NCI-H2171 (cell line): ENCODE measurements around the gene CSGALNACT2.
A peak's percentile ranks its signal among the peaks of the same experiment; 100 is the strongest.

ENCODE experiments used
- DNase-seq: peaks from one replicate; lab custom pipeline; 2025; lab: John Stamatoyannopoulos, UW

CSGALNACT2 gene

DNA sequence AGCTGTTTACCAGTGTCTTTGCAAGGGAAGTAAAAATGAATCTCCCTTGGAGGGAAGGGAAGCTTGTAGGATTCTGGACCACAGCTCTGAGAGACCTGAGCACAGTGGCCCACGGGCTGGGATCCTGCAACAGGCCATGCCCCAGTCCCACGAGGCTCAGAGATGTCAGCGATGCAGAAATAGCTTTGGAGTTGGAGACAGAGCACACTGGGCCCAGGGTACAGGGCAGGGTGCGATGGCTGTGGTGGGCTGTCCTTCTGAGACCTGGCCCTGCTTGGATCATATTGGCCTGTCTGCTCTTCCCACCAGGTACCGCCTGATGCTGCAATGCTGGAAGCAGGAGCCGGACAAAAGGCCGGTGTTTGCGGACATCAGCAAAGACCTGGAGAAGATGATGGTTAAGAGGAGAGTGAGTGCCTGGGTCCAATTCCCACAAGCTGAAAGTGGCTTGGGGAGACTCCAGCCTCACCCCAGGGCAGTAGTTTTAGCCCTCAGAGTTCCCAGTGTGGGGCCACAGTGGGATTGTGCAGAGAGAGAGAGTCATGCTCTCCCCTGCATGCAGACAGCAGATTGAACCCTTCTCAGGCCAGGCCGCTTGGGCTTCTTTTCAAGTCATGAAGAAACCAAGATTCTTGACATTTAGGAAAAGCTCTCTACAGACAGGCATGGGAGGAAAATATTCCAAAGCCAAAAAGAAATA, 13.5 kb upstream of the CSGALNACT2 start:
- no peak for DNase-seq

DNA sequence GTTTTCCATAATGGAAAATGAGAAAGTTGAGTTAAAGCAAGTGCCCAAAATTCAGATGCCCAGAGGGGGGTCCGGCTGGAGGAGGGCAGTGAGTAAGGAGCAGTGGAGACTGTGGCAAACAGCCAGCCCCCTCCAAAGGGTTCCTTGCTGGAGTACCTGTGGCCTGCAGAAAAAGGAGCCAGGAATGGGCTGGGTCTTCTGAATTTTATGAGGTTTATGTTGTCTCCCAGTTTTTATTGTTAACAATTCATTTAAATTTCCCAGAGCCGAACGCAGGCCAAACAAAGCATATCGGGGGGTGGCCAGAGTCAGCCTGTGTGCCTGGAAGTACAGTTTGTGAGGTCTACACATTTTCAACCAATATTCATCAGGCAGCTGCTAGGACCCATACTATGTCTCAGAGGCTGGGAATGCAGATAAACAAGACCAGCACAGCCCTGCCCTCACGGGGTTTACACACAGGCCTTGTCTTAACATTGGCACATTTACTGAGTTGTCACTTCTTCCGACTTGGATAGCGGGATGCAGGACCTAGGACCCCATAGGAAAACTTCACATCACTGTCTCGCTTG, 12.9 kb upstream of the CSGALNACT2 start:
- DNase-seq: no peak

DNA sequence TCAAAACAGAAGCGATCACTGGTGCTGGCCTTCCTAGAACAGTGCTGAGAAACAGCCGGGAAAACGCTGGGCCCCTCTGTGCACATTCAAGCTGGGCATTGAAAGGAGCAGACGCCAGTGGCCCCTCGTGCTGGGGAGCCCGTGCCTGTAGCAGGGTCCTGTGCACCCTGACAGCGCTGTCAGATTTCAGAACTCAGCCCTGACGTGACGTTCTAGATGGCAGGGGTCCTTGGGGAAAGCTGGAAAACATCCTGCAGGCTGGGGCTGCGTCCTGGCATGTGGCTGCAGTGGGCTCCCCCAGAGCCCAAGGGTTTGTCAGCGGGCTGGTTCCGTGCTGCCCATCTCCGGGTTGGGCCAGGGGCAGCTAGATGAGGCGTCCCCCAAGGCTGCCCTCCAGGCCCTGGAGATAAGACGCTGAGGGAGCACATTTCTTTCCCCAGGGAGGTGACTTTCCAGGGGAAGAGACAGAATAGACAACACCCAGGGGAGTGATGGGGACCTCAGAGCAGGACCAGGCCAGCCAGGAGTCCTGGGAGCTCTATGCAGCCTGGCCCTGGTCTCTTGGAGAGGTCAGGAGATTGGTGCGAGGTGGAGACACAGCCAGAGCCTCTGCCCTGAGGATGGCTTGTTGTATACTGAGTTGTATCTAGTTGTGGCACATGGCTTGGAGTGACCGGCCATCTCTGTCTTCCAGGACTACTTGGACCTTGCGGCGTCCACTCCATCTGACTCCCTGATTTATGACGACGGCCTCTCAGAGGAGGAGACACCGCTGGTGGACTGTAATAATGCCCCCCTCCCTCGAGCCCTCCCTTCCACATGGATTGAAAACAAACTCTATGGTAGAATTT, 12.1 kb upstream of the CSGALNACT2 start:
- DNase-seq: no peak

DNA sequence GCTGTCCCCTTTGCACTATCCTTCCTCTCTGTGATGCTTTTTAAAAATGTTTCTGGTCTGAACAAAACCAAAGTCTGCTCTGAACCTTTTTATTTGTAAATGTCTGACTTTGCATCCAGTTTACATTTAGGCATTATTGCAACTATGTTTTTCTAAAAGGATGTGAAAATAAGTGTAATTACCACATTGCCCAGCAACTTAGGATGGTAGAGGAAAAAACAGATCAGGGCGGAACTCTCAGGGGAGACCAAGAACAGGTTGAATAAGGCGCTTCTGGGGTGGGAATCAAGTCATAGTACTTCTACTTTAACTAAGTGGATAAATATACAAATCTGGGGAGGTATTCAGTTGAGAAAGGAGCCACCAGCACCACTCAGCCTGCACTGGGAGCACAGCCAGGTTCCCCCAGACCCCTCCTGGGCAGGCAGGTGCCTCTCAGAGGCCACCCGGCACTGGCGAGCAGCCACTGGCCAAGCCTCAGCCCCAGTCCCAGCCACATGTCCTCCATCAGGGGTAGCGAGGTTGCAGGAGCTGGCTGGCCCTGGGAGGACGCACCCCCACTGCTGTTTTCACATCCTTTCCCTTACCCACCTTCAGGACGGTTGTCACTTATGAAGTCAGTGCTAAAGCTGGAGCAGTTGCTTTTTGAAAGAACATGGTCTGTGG, 11.4 kb upstream of the CSGALNACT2 start:
- DNase-seq: no peak

DNA sequence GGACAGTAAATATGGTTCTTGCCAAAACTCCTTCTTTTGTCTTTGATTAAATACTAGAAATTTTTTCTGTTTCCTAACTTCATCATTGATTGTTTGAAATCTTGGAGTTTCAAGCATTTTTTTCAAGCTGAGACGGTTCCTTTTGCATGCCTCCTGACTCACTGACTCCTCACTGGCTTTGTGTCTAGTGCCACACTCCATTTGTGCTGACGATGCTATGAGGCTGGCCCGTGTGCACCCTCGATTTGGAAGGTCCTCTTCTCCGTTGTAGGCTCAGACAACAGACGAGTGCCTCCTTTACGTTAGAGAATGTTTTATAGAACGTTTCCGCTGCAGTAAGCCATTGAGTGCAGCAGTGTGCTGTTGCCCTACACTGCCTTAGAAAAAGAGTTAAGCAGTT, 10.8 kb upstream of the CSGALNACT2 start:
- DNase-seq: no peak

DNA sequence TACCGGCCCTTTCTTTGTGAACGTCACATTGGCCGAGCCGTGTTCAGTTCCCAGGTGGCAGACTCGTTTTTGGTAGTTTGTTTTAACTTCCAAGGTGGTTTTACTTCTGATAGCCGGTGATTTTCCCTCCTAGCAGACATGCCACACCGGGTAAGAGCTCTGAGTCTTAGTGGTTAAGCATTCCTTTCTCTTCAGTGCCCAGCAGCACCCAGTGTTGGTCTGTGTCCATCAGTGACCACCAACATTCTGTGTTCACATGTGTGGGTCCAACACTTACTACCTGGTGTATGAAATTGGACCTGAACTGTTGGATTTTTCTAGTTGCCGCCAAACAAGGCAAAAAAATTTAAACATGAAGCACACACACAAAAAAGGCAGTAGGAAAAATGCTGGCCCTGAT, 9.9 kb upstream of the CSGALNACT2 start:
- no peak for DNase-seq

DNA sequence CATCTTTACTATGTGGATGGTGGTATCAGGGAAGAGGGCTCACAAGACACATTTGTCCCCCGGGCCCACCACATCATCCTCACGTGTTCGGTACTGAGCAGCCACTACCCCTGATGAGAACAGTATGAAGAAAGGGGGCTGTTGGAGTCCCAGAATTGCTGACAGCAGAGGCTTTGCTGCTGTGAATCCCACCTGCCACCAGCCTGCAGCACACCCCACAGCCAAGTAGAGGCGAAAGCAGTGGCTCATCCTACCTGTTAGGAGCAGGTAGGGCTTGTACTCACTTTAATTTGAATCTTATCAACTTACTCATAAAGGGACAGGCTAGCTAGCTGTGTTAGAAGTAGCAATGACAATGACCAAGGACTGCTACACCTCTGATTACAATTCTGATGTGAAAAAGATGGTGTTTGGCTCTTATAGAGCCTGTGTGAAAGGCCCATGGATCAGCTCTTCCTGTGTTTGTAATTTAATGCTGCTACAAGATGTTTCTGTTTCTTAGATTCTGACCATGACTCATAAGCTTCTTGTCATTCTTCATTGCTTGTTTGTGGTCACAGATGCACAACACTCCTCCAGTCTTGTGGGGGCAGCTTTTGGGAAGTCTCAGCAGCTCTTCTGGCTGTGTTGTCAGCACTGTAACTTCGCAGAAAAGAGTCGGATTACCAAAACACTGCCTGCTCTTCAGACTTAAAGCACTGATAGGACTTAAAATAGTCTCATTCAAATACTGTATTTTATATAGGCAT, 9.1 kb upstream of the CSGALNACT2 start:
- no peak for DNase-seq

DNA sequence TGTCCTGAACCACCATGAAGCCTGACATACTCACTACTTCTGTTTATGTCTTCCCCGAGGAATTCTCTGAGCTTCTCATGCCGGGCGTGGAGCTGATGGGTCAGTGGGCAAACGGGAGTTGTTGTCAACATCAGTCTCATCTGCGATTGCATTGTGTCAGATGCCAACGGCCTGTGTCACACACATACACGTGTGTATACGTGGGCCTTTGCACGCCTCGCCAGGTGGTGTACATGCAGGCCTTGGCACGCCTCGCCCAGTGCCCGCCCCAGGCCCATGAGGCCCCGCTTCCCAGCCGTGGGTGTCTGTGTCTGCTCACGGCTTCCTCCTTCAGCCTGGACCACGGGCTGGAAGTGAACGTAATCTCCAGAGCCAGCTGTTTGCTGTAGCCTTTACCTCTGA, 7.5 kb upstream of the CSGALNACT2 start:
- DNase-seq: no peak

DNA sequence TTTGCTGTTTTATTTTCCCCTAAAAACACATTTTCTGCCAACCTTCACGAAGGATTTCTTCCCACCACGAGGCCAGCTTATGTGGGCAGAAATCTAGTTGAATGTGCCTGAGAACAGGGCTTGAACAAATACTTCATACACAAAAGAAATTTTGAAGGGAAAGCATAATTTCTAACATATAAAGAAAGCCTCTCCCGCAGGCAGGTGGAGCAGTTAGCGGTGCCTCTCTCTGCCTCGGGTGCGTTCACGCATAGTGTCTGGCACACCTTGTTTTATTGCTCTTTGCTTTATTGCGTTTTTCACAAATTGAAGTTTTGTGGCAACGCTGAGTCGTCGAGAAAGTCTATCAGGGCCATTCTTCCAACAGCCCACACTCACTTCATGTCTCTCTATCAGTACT, 7.0 kb upstream of the CSGALNACT2 start:
- no peak for DNase-seq

DNA sequence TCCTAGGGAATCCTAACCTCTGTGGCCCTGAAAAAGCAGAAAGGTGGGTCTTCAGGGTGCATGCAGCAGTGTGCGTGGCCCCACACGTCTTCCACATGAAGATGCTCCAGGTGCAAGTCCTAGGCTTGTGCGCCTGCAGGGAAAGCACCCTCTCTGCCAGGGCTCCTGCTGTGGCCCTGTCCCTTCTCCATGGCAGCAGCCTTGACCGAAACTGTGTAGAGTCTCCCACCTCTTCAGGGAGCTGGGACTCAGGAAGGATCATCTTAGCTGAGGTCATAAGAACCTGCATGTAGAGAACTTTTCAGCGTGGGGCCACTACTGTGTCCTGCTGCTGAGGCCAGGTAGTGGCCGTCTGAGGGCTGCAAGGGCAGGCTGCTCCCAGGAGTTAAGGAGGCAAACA, 6.3 kb upstream of the CSGALNACT2 start:
- DNase-seq: no peak

DNA sequence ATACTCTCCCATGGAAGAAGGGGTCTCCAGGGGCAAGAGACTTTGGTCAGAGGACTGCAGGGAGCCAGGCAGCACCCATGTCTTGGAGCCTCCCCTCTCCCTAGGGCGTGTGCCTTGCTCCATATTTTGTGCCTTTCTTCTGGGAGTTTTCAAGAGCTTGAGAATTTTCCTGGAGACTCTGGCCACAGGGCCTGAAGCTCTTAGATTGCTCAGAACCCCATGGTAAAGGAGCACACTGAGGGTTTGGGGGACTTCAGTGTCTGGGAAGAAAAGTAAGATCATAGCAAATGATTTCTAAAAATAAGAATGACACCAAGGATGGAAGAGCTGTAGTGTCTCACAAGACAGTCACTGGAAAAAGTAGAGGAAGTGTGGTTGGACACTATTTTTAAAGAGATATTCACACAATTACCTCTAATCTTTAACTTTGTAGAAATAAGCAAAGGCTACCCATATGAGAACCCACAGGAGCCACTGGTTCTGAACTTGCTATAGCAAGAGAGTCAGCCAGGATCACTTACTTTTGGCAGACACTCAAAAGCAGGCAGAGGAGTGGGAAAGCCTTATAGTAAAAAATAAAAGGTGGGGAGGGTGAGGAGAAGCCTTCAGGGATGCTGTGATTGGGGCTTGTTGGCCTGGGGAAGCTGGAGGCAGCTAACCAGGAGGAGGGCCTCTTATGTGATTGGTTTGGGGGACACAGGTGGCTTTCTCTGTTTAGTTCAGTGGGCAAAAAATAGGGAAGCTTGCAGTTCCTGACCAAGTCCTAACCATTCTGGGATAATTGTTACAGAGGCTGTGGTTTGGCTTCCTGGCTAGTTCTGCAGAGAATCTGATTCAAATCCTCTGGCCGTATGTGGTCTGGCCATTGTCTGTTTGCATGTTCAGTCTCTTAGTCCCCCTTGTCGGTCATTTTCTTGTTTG, 5.1 kb upstream of the CSGALNACT2 start:
- no peak for DNase-seq

DNA sequence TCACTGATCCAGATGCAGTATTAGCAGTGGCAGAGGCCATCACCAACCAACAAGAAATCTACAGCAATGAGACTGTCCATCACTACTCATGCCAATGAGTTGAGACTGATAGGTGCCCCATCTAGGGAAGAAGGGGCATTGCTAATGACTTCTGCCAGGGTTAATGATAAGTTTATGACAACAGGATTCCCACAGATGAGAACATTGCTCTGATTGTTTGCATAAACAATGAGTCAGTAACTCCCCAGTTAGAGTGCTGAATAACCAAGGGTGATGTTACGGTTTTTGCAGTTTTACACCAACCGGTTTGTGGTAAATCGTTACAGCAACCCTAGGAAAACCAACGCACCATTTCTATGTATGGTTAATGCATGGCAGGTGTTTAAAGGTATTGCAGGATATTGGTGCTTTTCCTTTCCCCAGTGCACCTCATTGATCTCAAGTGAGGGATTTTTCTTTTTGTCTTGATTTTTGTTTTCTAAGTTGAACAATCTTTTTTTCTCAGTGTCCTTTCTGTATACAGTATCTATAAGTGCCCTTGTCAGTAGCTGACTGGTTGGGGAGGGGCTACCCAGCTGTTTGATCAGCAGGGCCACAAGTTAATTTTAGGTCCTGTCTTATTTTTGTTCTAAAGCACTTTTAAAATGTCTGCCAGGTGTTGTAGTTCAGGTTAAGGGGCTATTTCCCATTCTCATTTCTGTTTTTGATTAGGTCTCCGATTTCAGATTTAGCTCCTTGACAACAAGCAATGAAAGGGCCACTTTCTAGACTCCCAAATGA, 3.9 kb upstream of the CSGALNACT2 start:
- no peak for DNase-seq

DNA sequence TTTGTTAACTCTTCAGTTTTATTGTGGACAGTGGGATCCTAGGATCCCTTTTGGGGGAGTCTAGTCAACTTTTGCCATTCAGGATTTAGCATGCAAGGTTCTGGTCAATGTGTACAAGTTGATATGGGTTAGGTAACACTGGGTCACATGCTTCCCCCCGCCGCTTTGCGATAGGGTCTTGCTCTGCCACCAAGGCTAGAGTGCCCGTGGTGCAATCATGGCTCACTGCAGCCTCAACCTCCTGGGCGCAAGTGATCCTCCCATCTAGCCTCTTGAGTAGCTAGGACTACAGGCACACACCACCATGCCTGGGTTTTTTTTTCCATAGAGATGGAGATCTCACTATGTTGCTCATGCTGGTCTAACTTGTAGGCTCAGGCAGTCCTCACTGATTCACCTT, 3.2 kb upstream of the CSGALNACT2 start:
- no peak for DNase-seq

DNA sequence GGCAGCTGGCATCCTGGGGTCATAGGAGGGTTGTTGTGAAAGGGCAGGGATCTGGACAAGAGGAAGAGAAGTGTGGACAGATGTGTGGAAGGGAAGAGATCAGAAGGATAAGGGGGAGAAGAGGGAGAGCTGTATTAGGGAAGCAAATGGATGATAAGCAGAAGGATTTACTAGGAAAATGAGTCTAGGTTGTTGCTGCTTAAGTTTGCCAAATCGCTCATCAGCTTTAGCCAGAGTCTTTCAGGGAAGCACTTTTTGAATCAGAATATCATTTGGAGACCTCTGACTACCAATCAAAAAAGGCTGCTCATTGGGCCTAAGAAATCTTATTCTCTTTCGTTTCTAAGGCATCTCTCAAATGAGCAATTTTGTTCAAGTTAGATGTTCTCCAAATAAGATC, 2.6 kb upstream of the CSGALNACT2 start:
- no peak for DNase-seq

DNA sequence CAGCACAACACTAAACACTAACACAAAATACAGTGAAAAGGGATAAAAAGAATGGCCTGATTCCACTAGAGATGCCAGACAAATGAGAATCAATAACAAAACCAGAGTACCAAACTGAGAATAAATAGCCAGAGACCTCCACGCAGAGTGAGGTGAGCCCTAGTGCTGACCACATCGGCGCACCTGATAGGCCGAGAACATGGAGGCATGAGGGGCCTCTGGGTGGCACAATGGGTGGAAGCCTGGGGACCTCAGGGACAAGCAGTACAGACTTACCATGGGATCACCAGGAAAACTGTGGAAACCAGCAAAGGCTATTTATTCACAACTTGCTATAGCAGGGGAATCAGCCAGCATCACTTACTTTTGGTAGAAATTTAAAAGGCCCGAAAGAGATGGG, 1.8 kb upstream of the CSGALNACT2 start:
- DNase-seq: no peak

DNA sequence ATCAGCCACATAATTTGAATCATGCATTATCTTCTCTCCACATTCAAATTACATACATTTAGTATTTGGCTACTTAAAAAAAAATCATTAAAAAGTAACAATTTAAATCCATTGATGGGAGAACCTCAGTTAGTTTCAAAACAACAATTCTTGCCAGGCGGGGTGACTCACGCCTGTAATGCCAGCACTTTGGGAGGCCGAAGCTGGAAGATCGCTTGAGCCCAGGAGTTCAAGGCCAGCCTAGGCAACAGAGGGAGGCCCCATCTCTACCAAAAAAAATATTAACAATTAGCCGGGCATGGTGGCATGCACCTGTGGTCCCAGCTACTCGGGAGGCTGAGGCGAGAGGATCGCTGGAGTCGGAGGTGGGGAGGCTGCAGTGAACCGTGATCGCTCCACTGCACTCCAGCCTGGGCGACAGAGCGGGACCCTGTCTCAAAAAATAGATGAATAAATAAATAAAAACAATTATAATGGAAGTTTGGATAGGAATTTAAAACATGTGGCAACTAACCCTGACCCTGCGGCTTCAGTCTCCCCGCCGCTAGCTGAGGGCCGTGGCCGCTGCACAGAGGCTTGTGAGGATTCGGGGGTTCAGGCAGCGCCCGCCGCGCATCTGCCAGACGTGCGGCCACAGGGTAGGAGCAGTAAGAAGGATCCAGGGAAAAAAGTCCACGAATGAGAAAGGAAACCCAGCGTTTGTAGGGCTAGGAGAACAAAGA, 1.1 kb upstream of the CSGALNACT2 start:
- DNase-seq: no peak

DNA sequence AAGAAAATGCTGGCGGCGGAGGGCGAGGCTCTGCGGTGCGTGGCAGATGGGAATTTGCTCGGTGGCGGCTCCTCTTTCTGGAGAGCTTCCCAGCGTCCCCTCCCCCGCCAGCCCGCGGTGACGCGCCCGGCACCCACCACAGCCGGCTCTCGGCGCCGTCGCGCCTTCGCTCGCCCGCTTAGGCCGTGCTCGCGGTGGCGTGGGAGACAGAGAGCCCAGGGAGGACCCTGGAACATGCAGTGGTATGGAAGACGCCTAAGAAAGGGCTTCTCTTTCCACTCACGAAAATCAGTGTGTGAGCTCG, 576 bp upstream of the CSGALNACT2 start:
- DNase-seq: peak; percentile 44

DNA sequence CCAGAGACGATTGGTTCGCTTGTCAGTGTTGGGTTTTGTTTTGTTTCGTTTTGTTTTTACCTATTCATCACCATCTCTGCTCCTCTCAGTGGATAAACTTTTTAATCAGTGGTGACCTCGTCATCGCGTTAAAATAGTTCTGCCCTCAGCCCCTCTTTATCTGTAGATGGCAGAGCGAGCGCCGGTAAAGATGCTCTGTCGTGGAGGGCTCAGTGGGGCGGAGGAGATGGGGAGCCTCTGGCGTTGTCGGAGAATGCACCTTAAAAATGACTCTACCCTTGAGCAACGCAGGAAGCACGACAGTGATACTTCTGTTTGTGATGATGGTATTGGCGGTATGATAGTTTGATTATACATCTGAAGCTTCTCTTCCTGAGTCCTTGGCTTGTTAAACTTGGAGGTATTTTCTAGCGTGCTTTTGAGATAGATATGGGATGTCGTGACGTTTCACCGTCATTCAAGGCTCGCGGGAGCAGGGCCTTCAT, 554 bp downstream of the CSGALNACT2 start:
- DNase-seq: no peak

DNA sequence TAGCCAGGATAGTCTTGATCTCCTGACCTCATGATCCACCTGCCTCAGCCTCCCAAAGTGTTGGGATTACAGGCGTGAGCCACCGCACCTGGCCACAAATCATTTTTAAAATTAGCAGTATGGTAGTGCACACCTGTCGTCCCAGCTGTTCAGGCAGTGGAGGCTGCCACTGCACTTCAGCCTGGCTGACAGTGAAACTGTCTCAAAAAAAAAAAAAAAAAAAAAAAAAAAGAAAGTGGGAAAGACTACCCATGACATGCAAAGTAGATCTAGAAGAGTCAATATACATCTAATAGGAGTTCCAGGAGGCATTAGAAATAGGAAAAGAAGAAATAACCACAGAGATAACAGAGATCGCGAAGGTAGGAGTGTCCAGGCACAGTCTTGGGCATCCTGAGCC, 3.2 kb downstream of the CSGALNACT2 start:
- peak; percentile 12 for DNase-seq
